Prostate gland (tissue), 2 donors: ENCODE results near the gene AMT.

ENCODE experiments used
- CTCF ChIP-seq, 4 experiments: fragments of 200-600 bp in 2 of 4; fragments of 450-650 bp in 2 of 4; sonication (generic) in 2 of 4; IDR thresholded peaks; 1 replicate in 3 of 4; 2 replicates in 1 of 4; pipeline ENCODE4 v1.5.1; 2016 to 2019; ENCODE audit warnings: antibody characterized with exemption in 4 of 4, mild to moderate bottlenecking in 2 of 4, moderate library complexity in 2 of 4
- POLR2A ChIP-seq: fragments of 450-650 bp; IDR thresholded peaks from one replicate; pipeline ENCODE4 v1.6.1; 2016; ENCODE audit warnings: antibody characterized with exemption, mild to moderate bottlenecking

GRCh38 chr3:49388289-49388820 is 33.9 kb downstream of the AMT start:
- TF ChIP-seq CTCF (IDR thresholded peaks at IDR 0.05) (no peak), POLR2A (no peak)
